AG04450 (cell line): Measurements from ENCODE around the gene TLCD4. TPM values are rescaled to one million over a fixed set of nuclear protein-coding genes. Genes with fewer than 3 reads are reported as not detected.

Source experiments
- CTCF ChIA-PET: fragments of 300-600, 350-600 bp; formaldehyde crosslinking; extraction: SDS; loops from one replicate; lab custom pipeline; 2022; ENCODE audit warnings: antibody characterized with exemption, inconsistent platforms; lab: Charles Lee
- POLR2A ChIA-PET: fragments of 350-600 bp; formaldehyde crosslinking; extraction: SDS; loops from one replicate; lab custom pipeline; 2021; ENCODE audit warnings: antibody characterized with exemption, inconsistent platforms; lab: Yijun Ruan, JAX
- DNase-seq: peaks from one replicate; pipeline ENCODE4 v3.0.0-alpha.2; 2011; ENCODE audit warnings: low read depth, low spot score
- H3K27ac ChIP-seq: one replicate; pipeline ENCODE4 v1.5.1; 2012; ENCODE audit warnings: low read depth, low read length, control low read depth
- H3K27me3 ChIP-seq: one replicate; pipeline ENCODE4 v1.6.0; 2012; ENCODE audit warnings: low read length; ENCODE audit not compliant: control insufficient read depth, insufficient read depth
- H3K4me3 ChIP-seq: 2 replicates; pipeline ENCODE4 v1.5.1; 2011; ENCODE audit warnings: mild to moderate bottlenecking, low read depth, low read length, control low read depth
- H3K9me3 ChIP-seq: 2 replicates; pipeline ENCODE4 v1.5.1; 2012; ENCODE audit warnings: low read length; ENCODE audit not compliant: control insufficient read depth, insufficient read depth
- polyA plus RNA-seq: library from polyadenylated mRNA; depleted of rRNA; stranded (reverse); fragments of >200 nt; gene quantifications from 2 replicates; pipeline ENCODE4 v1.2.3, GENCODE V29; 2011
- TF ChIP-seq, protein P1 (sequence below): IDR thresholded peaks from 2 replicates; pipeline ENCODE4 v1.5.1; 2011; ENCODE audit warnings: low read depth, low read length, control low read depth, inconsistent platforms

The TLCD4 gene
- polyA plus RNA-seq, 1 experiment, result 0.98 TPM

DNA sequence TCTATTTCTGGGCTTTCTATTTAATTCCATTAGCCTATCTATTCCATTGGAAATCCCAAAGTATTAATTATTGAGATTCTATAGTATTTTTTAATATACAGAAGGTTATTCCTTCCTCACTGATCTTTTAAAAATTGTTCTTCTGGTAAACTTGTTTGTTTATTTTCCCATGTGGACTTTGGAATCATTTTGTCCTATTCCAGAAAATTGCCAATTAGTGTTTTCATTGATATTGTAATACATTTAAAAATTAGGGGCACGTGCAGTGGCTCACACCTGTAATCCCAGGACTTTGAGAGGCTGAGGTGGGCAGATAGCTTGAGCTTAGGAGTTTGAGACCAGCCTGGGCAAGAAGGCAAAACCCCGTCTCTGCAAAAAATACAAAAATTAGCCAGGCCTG, 8.4 kb upstream of the TLCD4 start:
- Histone ChIP-seq H3K9me3 (no peaks in the 10 kb centered on the region), H3K27me3 (peaks cover 3% of the 10 kb centered on the region), H3K4me3 (no peak overlapping the region), H3K27ac (no peak overlapping the region)
- TF ChIP-seq, protein P1, sequence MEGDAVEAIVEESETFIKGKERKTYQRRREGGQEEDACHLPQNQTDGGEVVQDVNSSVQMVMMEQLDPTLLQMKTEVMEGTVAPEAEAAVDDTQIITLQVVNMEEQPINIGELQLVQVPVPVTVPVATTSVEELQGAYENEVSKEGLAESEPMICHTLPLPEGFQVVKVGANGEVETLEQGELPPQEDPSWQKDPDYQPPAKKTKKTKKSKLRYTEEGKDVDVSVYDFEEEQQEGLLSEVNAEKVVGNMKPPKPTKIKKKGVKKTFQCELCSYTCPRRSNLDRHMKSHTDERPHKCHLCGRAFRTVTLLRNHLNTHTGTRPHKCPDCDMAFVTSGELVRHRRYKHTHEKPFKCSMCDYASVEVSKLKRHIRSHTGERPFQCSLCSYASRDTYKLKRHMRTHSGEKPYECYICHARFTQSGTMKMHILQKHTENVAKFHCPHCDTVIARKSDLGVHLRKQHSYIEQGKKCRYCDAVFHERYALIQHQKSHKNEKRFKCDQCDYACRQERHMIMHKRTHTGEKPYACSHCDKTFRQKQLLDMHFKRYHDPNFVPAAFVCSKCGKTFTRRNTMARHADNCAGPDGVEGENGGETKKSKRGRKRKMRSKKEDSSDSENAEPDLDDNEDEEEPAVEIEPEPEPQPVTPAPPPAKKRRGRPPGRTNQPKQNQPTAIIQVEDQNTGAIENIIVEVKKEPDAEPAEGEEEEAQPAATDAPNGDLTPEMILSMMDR, result no peak
- POLR2A ChIA-PET, result no interaction called here
- DNase-seq, result no peak
- CTCF ChIA-PET, result no interaction called here

DNA sequence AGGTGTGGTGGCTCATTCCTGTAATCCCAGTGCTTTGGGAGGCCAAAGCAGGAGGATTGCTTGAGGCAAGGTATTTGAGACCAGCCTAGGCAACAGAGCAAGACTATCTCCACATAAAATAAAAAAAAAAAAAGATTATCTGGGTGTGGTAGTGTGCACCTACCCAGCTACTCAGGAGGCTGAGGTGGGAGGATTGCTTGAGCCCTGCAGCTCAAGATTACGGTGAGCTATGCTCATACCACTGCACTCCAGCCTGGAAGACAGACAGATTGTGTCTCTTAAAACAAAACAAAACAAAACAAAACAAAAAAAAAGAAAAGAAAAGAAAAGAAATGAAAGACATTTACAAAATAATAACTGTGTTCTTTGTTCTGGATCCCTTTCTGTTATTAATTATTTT, 6.1 kb upstream of the TLCD4 start:
- Histone ChIP-seq H3K4me3 (no peak overlapping the region), H3K27ac (no peak overlapping the region), H3K9me3 (no peaks in the 10 kb centered on the region), H3K27me3 (peaks cover 3% of the 10 kb centered on the region)
- DNase-seq, result no peak
- TF ChIP-seq, protein P1, result no peak
- ChIA-PET CTCF (interaction anchor here (0.6 kb wide), 1 partner anchor 123 kb away, joined by 4 read pairs; the partner anchor contains the start of gene RWDD3), POLR2A (no interaction called here)

DNA sequence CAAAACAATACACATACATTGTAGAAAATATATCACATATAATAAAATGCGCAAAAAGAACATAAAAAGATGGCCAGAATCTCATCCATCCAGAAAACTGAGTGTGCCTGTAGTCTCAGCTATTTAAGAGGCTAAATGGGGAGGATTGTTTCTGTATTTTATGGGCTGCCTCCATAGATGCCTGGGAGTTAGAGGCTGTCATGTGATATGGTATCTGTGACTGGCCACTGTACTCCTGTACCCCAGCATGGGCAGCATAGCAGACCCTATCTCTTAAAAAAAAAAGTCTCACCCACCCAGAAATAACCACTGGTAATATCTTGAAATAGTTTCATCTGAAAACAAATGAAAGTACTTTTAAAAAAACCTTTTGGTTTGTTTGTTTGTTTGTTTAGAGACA, 3.5 kb upstream of the TLCD4 start:
- TF ChIP-seq, protein P1, result no peak
- no peak overlapping the region for H3K27ac ChIP-seq
- no peak for DNase-seq
- H3K27me3 ChIP-seq, result peaks cover 15% of the 10 kb centered on the region
- ChIA-PET POLR2A (no interaction called here), CTCF (interaction anchor here (1.0 kb wide), 1 partner anchor 120 kb away, joined by 3 read pairs; the partner anchor contains the start of gene RWDD3)
- no peaks in the 10 kb centered on the region for H3K9me3 ChIP-seq
- H3K4me3 ChIP-seq, result no peak overlapping the region

DNA sequence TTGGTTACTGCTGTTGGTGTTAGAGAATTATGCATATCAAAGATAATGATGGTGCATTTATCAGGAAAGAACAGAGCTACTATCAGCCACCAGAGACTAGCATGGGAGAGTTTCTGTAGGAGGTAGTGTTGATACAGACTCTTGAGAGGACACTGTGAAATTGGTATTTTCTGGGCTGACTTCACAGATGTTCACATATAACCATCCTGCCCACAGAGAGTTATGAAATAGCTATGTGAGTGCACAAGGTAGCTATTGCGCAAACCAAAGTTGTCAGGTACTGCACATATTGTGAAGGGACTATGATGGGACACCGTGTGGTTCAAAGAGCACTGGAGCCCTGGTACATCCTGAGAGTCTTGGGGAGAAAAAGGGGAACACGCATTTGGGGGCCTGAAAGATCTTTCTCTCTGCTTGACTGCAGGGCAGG, 1.4 kb upstream of the TLCD4 start:
- TF ChIP-seq, protein P1, result no peak
- Histone ChIP-seq H3K27ac (no peak overlapping the region), H3K27me3 (peaks cover 30% of the 10 kb centered on the region), H3K9me3 (no peaks in the 10 kb centered on the region), H3K4me3 (no peak overlapping the region)
- CTCF ChIA-PET, result interaction anchor here (4.0 kb wide), 1 partner anchor 118 kb away, joined by 24 read pairs; the partner anchor contains the start of gene RWDD3
- no peak for DNase-seq
- POLR2A ChIA-PET, result no interaction called here

DNA sequence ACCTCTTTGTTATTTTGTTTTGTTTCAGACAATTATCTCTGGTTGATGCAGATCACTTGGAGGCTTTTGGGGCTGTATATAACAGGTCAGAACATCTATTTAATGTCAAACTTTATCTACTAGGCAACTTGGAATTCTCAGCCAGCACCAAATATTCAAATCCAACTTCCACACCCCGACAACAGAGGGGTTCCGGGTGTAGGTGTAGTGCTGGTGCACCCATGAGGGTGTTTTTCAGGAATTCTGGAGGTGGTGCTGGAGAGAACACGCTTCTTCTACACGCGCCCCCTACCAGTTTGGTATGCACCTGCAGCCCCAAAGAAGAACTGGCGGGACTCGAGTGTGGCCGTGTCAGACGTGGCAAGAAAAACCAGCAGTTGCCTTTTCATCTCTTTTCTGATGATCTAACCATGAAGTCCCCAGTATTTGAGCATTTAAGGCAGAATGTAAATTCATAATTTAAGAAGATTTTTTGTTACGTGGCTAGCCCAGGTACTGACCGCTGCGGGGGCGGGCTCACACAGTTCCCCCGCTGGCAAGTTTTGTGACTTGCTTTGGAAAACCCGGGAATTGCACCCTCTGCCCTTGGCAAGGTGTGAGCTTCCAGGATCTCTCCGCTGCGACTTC, 462 bp upstream of the TLCD4 start:
- ChIA-PET CTCF (interaction anchor here (0.6 to 4.0 kb wide), 3 partner anchors 16 to 117 kb away, joined by 3 to 24 read pairs (median 3); partner anchors contain the start of gene RWDD3), POLR2A (no interaction called here)
- H3K9me3 ChIP-seq, result no peaks in the 10 kb centered on the region
- peaks cover 35% of the 10 kb centered on the region for H3K27me3 ChIP-seq
- TF ChIP-seq, protein P1, result peak; percentile 49
- DNase-seq, result no peak
- H3K27ac ChIP-seq, result no peak overlapping the region
- peak overlapping the region; percentile 66 for H3K4me3 ChIP-seq
